GM12878 (cell line): Measurements from ENCODE around the gene CREB5. TPM values are rescaled to one million over a fixed set of nuclear protein-coding genes. Genes with fewer than 3 reads are reported as not detected.

Experiments
- CHD2 ChIP-seq: IDR thresholded peaks from 2 replicates; pipeline ENCODE4 v1.6.1; 2011; ENCODE audit warnings: low read depth, low read length, improper control_type of control experiment, borderline replicate concordance
- GABPA ChIP-seq: IDR thresholded peaks from 2 replicates; pipeline ENCODE4 v1.6.1; 2014; ENCODE audit warnings: antibody characterized with exemption, low read depth, mild to moderate bottlenecking, inconsistent platforms
- HCFC1 ChIP-seq: fragments of 150-350 bp; IDR thresholded peaks from 2 replicates; pipeline ENCODE4 v1.6.1; 2014; ENCODE audit warnings: low read length
- KLF5 ChIP-seq: fragments of 450-650 bp; IDR thresholded peaks from 2 replicates; pipeline ENCODE4 v1.6.1; 2014; ENCODE audit warnings: mild to moderate bottlenecking; ENCODE audit not compliant: partially characterized antibody
- MXI1 ChIP-seq: fragments of 150-350 bp; IDR thresholded peaks from 2 replicates; pipeline ENCODE4 v1.6.1; 2011; ENCODE audit warnings: low read depth, mild to moderate bottlenecking, inconsistent platforms, low read length, improper control_type of control experiment
- RAD51 ChIP-seq: fragments of 450-650 bp; IDR thresholded peaks from 2 replicates; pipeline ENCODE4 v1.6.1; 2016; ENCODE audit warnings: moderate library complexity, mild to moderate bottlenecking, inconsistent platforms
- RBBP5 ChIP-seq: fragments of 200-600 bp; sonication (generic); conservative IDR thresholded peaks from 2 replicates; pipeline ENCODE4 v1.6.1; 2016
- ZNF622 ChIP-seq: fragments of 450-650 bp; IDR thresholded peaks from 2 replicates; pipeline ENCODE4 v1.6.1; 2017; ENCODE audit warnings: mild to moderate bottlenecking, inconsistent platforms
- polyA plus RNA-seq, 11 experiments: library from polyadenylated mRNA; depleted of rRNA in 4 of 11; unstranded in 6 of 11; stranded (reverse) in 5 of 11; fragments of >200 nt; fragmentation: Nextera tagmentation in 4 of 11; fragmentation: Illumina TruSeq in 1 of 11; extraction: Ambion mirVana in 4 of 11; extraction: Trizol in 1 of 11; gene quantifications; 1 replicate in 1 of 11; 2 replicates in 10 of 11; pipeline versions ENCODE4 v1.2.1 to v1.2.3, GENCODE V29; 2011 to 2016; ENCODE audit warnings: inconsistent platforms in 2 of 11, missing spikeins in 2 of 11, low read depth in 1 of 11
- total RNA-seq, 4 experiments: library from RNA; depleted of rRNA in 3 of 4; stranded (reverse); fragments of >200 nt in 3 of 4; fragmentation: Illumina TruSeq in 1 of 4; extraction: Trizol in 1 of 4; gene quantifications; 2 replicates each; pipeline versions ENCODE4 v1.2.1 to v1.2.3, GENCODE V29; 2013 to 2021
- TF ChIP-seq, protein P1 (sequence below): fragments of 450-650 bp; IDR thresholded peaks from 2 replicates; pipeline ENCODE4 v1.6.1; 2017; ENCODE audit warnings: low read depth, mild to moderate bottlenecking, moderate library complexity
- TF ChIP-seq, protein P2 (sequence below): fragments of 450-650 bp; IDR thresholded peaks from 2 replicates; pipeline ENCODE4 v1.6.1; 2017; ENCODE audit warnings: mild to moderate bottlenecking, moderate library complexity
- TF ChIP-seq, protein P3 (sequence below): fragments of 450-650 bp; formaldehyde crosslinking; IDR thresholded peaks from 2 replicates; pipeline ENCODE4 v1.5.0; 2022; ENCODE audit warnings: mild to moderate bottlenecking, missing genetic modification characterization
- TF ChIP-seq, protein P4 (sequence below): fragments of 450-650 bp; formaldehyde crosslinking; IDR thresholded peaks from 2 replicates; pipeline ENCODE4 v1.4.0; 2022; ENCODE audit warnings: mild to moderate bottlenecking, moderate library complexity

CREB5 gene
- total and polyA plus RNA-seq, 10 of the 15 experiments (the other 5 are each of a cell fraction or from before 2014, with no cell fraction given), result 12.9 to 74.1 (median 53.0) TPM

DNA sequence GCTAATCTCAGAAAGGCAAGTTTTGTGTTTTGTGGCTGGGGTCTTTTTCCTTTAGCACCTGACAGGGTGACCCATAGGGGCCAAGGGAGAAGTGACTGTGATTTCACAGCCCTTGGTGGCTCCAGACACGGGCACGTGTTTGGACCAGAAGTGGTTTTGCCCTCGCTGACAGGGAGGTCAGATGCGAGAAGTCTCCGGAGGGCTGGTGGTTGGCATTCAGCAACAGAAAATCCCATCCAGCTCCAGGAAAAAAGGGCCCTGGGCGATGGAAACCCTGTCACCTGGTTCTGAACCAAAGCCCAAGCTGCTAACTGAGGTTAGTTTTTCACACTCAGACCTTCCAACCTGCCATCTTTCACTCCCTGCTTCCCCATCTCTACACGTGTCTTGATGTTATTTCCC, 272.9 kb downstream of the CREB5 start (continued):
- TF ChIP-seq RAD51 (peak; percentile 39; the same call in 1 of the 2 replicates), MXI1 (0 out of 2 replicates have a peak, but pooled peaks have one; percentile 31), GABPA (no peak), CHD2 (no peak), HCFC1 (no peak), ZNF622 (no peak), RBBP5 (no peak), KLF5 (no peak)
- TF ChIP-seq, protein P1, sequence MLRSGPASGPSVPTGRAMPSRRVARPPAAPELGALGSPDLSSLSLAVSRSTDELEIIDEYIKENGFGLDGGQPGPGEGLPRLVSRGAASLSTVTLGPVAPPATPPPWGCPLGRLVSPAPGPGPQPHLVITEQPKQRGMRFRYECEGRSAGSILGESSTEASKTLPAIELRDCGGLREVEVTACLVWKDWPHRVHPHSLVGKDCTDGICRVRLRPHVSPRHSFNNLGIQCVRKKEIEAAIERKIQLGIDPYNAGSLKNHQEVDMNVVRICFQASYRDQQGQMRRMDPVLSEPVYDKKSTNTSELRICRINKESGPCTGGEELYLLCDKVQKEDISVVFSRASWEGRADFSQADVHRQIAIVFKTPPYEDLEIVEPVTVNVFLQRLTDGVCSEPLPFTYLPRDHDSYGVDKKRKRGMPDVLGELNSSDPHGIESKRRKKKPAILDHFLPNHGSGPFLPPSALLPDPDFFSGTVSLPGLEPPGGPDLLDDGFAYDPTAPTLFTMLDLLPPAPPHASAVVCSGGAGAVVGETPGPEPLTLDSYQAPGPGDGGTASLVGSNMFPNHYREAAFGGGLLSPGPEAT, result 0 out of 2 replicates have a peak, but pooled peaks have one; percentile 41
- TF ChIP-seq, protein P2, sequence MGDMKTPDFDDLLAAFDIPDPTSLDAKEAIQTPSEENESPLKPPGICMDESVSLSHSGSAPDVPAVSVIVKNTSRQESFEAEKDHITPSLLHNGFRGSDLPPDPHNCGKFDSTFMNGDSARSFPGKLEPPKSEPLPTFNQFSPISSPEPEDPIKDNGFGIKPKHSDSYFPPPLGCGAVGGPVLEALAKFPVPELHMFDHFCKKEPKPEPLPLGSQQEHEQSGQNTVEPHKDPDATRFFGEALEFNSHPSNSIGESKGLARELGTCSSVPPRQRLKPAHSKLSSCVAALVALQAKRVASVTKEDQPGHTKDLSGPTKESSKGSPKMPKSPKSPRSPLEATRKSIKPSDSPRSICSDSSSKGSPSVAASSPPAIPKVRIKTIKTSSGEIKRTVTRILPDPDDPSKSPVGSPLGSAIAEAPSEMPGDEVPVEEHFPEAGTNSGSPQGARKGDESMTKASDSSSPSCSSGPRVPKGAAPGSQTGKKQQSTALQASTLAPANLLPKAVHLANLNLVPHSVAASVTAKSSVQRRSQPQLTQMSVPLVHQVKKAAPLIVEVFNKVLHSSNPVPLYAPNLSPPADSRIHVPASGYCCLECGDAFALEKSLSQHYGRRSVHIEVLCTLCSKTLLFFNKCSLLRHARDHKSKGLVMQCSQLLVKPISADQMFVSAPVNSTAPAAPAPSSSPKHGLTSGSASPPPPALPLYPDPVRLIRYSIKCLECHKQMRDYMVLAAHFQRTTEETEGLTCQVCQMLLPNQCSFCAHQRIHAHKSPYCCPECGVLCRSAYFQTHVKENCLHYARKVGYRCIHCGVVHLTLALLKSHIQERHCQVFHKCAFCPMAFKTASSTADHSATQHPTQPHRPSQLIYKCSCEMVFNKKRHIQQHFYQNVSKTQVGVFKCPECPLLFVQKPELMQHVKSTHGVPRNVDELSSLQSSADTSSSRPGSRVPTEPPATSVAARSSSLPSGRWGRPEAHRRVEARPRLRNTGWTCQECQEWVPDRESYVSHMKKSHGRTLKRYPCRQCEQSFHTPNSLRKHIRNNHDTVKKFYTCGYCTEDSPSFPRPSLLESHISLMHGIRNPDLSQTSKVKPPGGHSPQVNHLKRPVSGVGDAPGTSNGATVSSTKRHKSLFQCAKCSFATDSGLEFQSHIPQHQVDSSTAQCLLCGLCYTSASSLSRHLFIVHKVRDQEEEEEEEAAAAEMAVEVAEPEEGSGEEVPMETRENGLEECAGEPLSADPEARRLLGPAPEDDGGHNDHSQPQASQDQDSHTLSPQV, result no peak
- TF ChIP-seq, protein P3, sequence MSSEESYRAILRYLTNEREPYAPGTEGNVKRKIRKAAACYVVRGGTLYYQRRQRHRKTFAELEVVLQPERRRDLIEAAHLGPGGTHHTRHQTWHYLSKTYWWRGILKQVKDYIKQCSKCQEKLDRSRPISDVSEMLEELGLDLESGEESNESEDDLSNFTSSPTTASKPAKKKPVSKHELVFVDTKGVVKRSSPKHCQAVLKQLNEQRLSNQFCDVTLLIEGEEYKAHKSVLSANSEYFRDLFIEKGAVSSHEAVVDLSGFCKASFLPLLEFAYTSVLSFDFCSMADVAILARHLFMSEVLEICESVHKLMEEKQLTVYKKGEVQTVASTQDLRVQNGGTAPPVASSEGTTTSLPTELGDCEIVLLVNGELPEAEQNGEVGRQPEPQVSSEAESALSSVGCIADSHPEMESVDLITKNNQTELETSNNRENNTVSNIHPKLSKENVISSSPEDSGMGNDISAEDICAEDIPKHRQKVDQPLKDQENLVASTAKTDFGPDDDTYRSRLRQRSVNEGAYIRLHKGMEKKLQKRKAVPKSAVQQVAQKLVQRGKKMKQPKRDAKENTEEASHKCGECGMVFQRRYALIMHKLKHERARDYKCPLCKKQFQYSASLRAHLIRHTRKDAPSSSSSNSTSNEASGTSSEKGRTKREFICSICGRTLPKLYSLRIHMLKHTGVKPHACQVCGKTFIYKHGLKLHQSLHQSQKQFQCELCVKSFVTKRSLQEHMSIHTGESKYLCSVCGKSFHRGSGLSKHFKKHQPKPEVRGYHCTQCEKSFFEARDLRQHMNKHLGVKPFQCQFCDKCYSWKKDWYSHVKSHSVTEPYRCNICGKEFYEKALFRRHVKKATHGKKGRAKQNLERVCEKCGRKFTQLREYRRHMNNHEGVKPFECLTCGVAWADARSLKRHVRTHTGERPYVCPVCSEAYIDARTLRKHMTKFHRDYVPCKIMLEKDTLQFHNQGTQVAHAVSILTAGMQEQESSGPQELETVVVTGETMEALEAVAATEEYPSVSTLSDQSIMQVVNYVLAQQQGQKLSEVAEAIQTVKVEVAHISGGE (CRISPR knock-in tag), result no peak
- TF ChIP-seq, protein P4, sequence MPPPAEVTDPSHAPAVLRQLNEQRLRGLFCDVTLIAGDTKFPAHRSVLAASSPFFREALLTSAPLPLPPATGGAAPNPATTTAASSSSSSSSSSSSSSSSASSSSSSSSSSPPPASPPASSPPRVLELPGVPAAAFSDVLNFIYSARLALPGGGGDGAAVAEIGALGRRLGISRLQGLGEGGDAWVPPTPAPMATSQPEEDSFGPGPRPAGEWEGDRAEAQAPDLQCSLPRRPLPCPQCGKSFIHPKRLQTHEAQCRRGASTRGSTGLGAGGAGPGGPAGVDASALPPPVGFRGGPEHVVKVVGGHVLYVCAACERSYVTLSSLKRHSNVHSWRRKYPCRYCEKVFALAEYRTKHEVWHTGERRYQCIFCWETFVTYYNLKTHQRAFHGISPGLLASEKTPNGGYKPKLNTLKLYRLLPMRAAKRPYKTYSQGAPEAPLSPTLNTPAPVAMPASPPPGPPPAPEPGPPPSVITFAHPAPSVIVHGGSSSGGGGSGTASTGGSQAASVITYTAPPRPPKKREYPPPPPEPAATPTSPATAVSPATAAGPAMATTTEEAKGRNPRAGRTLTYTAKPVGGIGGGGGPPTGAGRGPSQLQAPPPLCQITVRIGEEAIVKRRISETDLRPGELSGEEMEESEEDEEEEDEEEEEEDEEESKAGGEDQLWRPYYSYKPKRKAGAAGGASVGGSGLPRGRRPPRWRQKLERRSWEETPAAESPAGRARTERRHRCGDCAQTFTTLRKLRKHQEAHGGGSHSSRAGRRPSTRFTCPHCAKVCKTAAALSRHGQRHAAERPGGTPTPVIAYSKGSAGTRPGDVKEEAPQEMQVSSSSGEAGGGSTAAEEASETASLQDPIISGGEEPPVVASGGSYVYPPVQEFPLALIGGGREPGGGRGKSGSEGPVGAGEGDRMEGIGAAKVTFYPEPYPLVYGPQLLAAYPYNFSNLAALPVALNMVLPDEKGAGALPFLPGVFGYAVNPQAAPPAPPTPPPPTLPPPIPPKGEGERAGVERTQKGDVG (CRISPR knock-in tag), result no peak
